Naive thymus-derived CD4-positive, alpha-beta T cell (primary cell): ENCODE data around the gene CKS2. TPM values are rescaled to one million over a fixed set of nuclear protein-coding genes. Genes with fewer than 3 reads are reported as not detected.

ENCODE experiments used
- ATAC-seq: fragments of 150-1000 bp; cut with Tn5 transposase; 2 replicates; pipeline ENCODE4 v1.10.0; 2021; ENCODE audit warnings: mild to moderate bottlenecking, moderate library complexity
- CTCF ChIA-PET: fragments of 350-600 bp; sonication (Branson Sonifier 250); formaldehyde crosslinking; loops from one replicate; lab custom pipeline; 2021; ENCODE audit warnings: antibody characterized with exemption; lab: Charles Lee
- POLR2A ChIA-PET: fragments of 350-600 bp; sonication (Branson Sonifier 250); formaldehyde crosslinking; loops from one replicate; lab custom pipeline; 2021; ENCODE audit warnings: antibody characterized with exemption, inconsistent platforms; lab: Charles Lee
- DNase-seq, 9 donors: peaks; one replicate each; pipeline versions ENCODE4 v3.0.0 to v3.0.0-alpha.2; 2020 to 2022; ENCODE audit warnings: mixed read lengths in 1 of 9
- H3K27ac ChIP-seq: one replicate; pipeline ENCODE4 v1.7.0; 2013; ENCODE audit warnings: mild to moderate bottlenecking, low read depth, low read length, moderate library complexity
- H3K27me3 ChIP-seq, 2 donors: one replicate each; pipeline ENCODE4 v1.7.0; 2013; ENCODE audit warnings: low read length in 2 of 2, mild to moderate bottlenecking in 2 of 2, moderate library complexity in 2 of 2; ENCODE audit not compliant: control insufficient read depth in 2 of 2, insufficient read depth in 2 of 2
- H3K36me3 ChIP-seq, 3 experiments: 1 replicate in 2 of 3; 2 replicates in 1 of 3; pipeline ENCODE4 v1.7.0; 2013; ENCODE audit warnings: low read length in 3 of 3, mild to moderate bottlenecking in 3 of 3, moderate library complexity in 1 of 3; ENCODE audit not compliant: insufficient read depth in 3 of 3, control insufficient read depth in 2 of 3
- H3K4me1 ChIP-seq, 2 donors: one replicate each; pipeline ENCODE4 v1.7.0; 2013; ENCODE audit warnings: low read length in 2 of 2, mild to moderate bottlenecking in 2 of 2, moderate library complexity in 1 of 2; ENCODE audit not compliant: control insufficient read depth in 2 of 2, insufficient read depth in 2 of 2
- H3K4me3 ChIP-seq: 2 replicates; pipeline ENCODE4 v1.7.0; 2013; ENCODE audit warnings: mild to moderate bottlenecking, low read length
- H3K9me3 ChIP-seq, 3 experiments: 1 replicate in 2 of 3; 2 replicates in 1 of 3; pipeline ENCODE4 v1.7.0; 2013; ENCODE audit warnings: low read length in 3 of 3; ENCODE audit not compliant: control insufficient read depth in 2 of 3
- H3K27ac Mint-ChIP-seq, 9 donors: one replicate each; pipeline ENCODE4 v1.8.0; 2020 to 2022; ENCODE audit warnings: mixed read lengths in 9 of 9, mild to moderate bottlenecking in 8 of 9, moderate library complexity in 5 of 9, inconsistent platforms in 2 of 9
- H3K27me3 Mint-ChIP-seq, 5 donors: one replicate each; pipeline ENCODE4 v1.8.0; 2021 to 2022; ENCODE audit warnings: mixed read lengths in 5 of 5, mild to moderate bottlenecking in 1 of 5
- H3K36me3 Mint-ChIP-seq, 5 donors: one replicate each; pipeline ENCODE4 v1.8.0; 2020 to 2022; ENCODE audit warnings: mixed read lengths in 5 of 5, mild to moderate bottlenecking in 3 of 5, inconsistent platforms in 1 of 5
- H3K4me1 Mint-ChIP-seq, 7 donors: one replicate each; pipeline ENCODE4 v1.8.0; 2020 to 2022; ENCODE audit warnings: mixed read lengths in 7 of 7, mild to moderate bottlenecking in 3 of 7, inconsistent platforms in 1 of 7
- H3K4me3 Mint-ChIP-seq, 10 donors: one replicate each; pipeline ENCODE4 v1.8.0; 2020 to 2022; ENCODE audit warnings: mild to moderate bottlenecking in 10 of 10, mixed read lengths in 10 of 10, moderate library complexity in 6 of 10, inconsistent platforms in 2 of 10
- H3K9me3 Mint-ChIP-seq, 11 donors: one replicate each; pipeline ENCODE4 v1.8.0; 2020 to 2022; ENCODE audit warnings: mixed read lengths in 11 of 11, mild to moderate bottlenecking in 4 of 11, inconsistent platforms in 1 of 11, moderate library complexity in 1 of 11
- intact Hi-C, 2 donors: fragments of 100-400 bp; cut with micrococcal nuclease; formaldehyde crosslinking; loops; one replicate each; pipeline ENCODE4 v1.15.1; 2023
- polyA plus RNA-seq, 2 donors: library from polyadenylated mRNA; unstranded; fragments of 300-500 nt; fragmentation: Illumina TruSeq; gene quantifications; one replicate each; pipeline ENCODE4 v1.2.3, GENCODE V29; 2021
- total RNA-seq, 6 experiments: library from RNA in 5 of 6; stranded (reverse) in 5 of 6; gene quantifications; 1 replicate in 5 of 6; 2 replicates in 1 of 6; pipeline ENCODE4 v1.2.3 and lab custom pipeline; 2021 to 2026

CKS2 gene
- total and polyA plus RNA-seq, 7 experiments from 2014 or later: 5.2 to 121 (median 8.0) TPM

- no peak for DNase-seq
- H3K27ac ChIP-seq: no peak overlapping the region
These were observed 51.8 kb downstream of the CKS2 start for GRCh38 chr9:89362647-89363310.

GRCh38 chr9:89363311-89363670, 52.3 kb downstream of the CKS2 start:
- no peak overlapping the region for H3K4me3 Mint-ChIP-seq
- H3K9me3 Mint-ChIP-seq: peaks cover 0 to 6% (median 0%) of the 10 kb centered on the region in 11 donors
- peak overlapping the region in 4 of 9 donors; percentile 28 to 57 (median 34) for H3K27ac Mint-ChIP-seq
- peaks cover 4 to 26% (median 12%) of the 10 kb centered on the region in 7 donors for H3K4me1 Mint-ChIP-seq
- Histone ChIP-seq H3K27ac (no peak overlapping the region), H3K4me1 (no peaks in the 10 kb centered on the region), H3K9me3 (no peaks in the 10 kb centered on the region), H3K36me3 (peaks cover 6 to 56% (median 24%) of the 10 kb centered on the region in 3 experiments), H3K27me3 (no peaks in the 10 kb centered on the region), H3K4me3 (no peak overlapping the region)
- ATAC-seq (no peak), DNase-seq (no peak)
- H3K27me3 Mint-ChIP-seq: no peaks in the 10 kb centered on the region
- intact Hi-C loops: no loop called here
- POLR2A ChIA-PET: no interaction called here
- CTCF ChIA-PET: no interaction called here
- H3K36me3 Mint-ChIP-seq: peaks cover 12 to 31% (median 15%) of the 10 kb centered on the region in 5 donors

More at GRCh38 chr9:89362647-89363310, 51.8 kb downstream of the CKS2 start:
- Mint-ChIP-seq H3K4me3 (no peak overlapping the region), H3K4me1 (peaks cover under 1 to 26% (median 10%) of the 10 kb centered on the region in 7 donors), H3K27ac (peak overlapping the region in 4 of 9 donors; percentile 28 to 69 (median 58)), H3K9me3 (peaks cover 0 to 6% (median 0%) of the 10 kb centered on the region in 11 donors), H3K27me3 (no peaks in the 10 kb centered on the region), H3K36me3 (peaks cover 14 to 33% (median 15%) of the 10 kb centered on the region in 5 donors)
- CTCF ChIA-PET: no interaction called here
- no peaks in the 10 kb centered on the region for H3K27me3 ChIP-seq
- H3K9me3 ChIP-seq: no peaks in the 10 kb centered on the region
- POLR2A ChIA-PET: interaction anchor here (0.6 kb wide), 1 partner anchor 61 kb away, joined by 3 read pairs; no protein-coding TSS in a partner anchor
- no peaks in the 10 kb centered on the region for H3K4me1 ChIP-seq
- intact Hi-C loops: no loop called here
- no peak for ATAC-seq
- no peak overlapping the region for H3K4me3 ChIP-seq
- peaks cover 7 to 61% (median 24%) of the 10 kb centered on the region in 3 experiments for H3K36me3 ChIP-seq

DNA sequence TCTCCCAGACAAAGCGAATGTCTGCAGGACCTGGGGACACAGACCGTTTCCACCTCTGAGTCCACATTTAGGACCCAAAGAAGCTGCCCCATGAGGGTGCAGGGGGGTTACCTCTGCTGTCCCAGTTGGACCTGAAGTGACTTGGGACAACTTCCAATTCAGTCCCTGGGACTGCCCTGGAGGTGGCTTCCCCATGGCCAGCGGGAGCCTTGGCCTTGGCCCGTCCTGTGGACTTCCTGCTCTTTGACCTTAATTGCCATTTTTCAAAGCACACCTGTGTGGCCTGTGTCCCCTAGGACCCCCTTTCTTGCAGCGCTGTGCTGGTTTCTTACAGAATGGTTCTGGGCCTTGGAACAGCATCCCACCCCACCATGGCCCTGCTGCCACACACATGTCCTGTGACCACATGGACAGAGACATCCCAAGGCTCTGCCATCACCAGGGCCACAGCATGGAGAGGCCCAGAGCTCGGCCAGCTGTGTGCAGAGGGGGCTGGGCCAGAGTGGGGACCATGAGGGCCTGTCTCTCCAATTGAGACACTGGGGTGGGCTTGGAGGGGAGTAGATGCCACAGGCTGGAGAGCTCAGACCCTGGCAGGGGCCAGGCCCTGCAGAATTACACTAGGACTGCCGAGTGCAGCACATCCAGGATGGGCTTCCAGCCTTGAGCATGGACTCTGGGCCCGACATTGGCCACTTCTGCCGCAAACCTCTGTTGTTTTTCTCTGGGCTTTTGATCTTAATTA, 53.1 kb downstream of the CKS2 start:
- Histone ChIP-seq H3K4me3 (no peak overlapping the region), H3K27me3 (no peaks in the 10 kb centered on the region), H3K4me1 (no peaks in the 10 kb centered on the region), H3K9me3 (no peaks in the 10 kb centered on the region), H3K27ac (no peak overlapping the region), H3K36me3 (peaks cover 0 to 48% (median 24%) of the 10 kb centered on the region in 3 experiments)
- H3K4me3 Mint-ChIP-seq: no peak overlapping the region
- H3K27ac Mint-ChIP-seq: peak overlapping the region in 6 of 9 donors; percentile 18 to 85 (median 62)
- POLR2A ChIA-PET: no interaction called here
- CTCF ChIA-PET: no interaction called here
- intact Hi-C loops: no loop called here
- H3K9me3 Mint-ChIP-seq: peaks cover 0 to 9% (median 0%) of the 10 kb centered on the region in 11 donors
- H3K4me1 Mint-ChIP-seq: peaks cover 8 to 26% (median 15%) of the 10 kb centered on the region in 7 donors
- H3K27me3 Mint-ChIP-seq: no peaks in the 10 kb centered on the region
- DNase-seq (no peak), ATAC-seq (no peak)
- peaks cover 11 to 24% (median 15%) of the 10 kb centered on the region in 5 donors for H3K36me3 Mint-ChIP-seq

GRCh38 chr9:89364666-89365531, 53.9 kb downstream of the CKS2 start:
- no peak overlapping the region for H3K4me3 ChIP-seq
- no peaks in the 10 kb centered on the region for H3K4me1 ChIP-seq
- H3K27me3 Mint-ChIP-seq: no peaks in the 10 kb centered on the region
- no peak for DNase-seq
- peaks cover 0 to 42% (median 21%) of the 10 kb centered on the region in 3 experiments for H3K36me3 ChIP-seq
- H3K27me3 ChIP-seq: no peaks in the 10 kb centered on the region
- ChIA-PET POLR2A (interaction anchor here (0.6 kb wide), 1 partner anchor 58 kb away, joined by 3 read pairs; no protein-coding TSS in a partner anchor), CTCF (interaction anchor here (0.5 kb wide), 1 partner anchor 186 kb away, joined by 4 read pairs; no protein-coding TSS in a partner anchor)
- H3K9me3 ChIP-seq: no peaks in the 10 kb centered on the region
- peaks cover 9 to 22% (median 15%) of the 10 kb centered on the region in 5 donors for H3K36me3 Mint-ChIP-seq
- H3K4me3 Mint-ChIP-seq: no peak overlapping the region
- peaks cover 8 to 25% (median 13%) of the 10 kb centered on the region in 7 donors for H3K4me1 Mint-ChIP-seq
- intact Hi-C loops: no loop called here
- H3K9me3 Mint-ChIP-seq: peaks cover 0 to 9% (median 0%) of the 10 kb centered on the region in 11 donors
- ATAC-seq: no peak
- peak overlapping the region in 8 of 9 donors; percentile 18 to 85 (median 56) for H3K27ac Mint-ChIP-seq
- no peak overlapping the region for H3K27ac ChIP-seq

DNA sequence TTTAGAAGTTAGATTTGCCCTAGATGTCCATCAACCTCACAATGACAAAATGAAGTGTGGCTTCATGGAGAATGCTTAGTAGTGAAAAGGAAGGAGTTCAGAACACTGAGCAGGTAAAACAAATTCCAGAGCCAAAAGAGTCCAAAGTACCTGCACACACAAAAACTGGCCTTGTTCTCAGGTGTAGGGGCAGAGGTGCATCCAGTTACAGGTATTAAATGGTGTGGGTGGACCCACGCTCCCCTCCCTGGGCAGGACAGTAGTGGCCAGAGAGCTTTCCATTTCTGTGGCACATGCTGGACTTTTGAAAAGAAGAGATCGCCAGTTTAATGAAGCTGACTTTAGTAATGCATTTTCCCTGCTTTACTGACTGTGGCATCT, 54.5 kb downstream of the CKS2 start:
- intact Hi-C loops: no loop called here
- CTCF ChIA-PET: interaction anchor here (0.5 kb wide), 1 partner anchor 185 kb away, joined by 4 read pairs; no protein-coding TSS in a partner anchor
- Histone ChIP-seq H3K4me3 (no peak overlapping the region), H3K9me3 (no peaks in the 10 kb centered on the region), H3K36me3 (peaks cover 0 to 42% (median 16%) of the 10 kb centered on the region in 3 experiments), H3K27ac (no peak overlapping the region), H3K4me1 (no peaks in the 10 kb centered on the region), H3K27me3 (no peaks in the 10 kb centered on the region)
- H3K9me3 Mint-ChIP-seq: peaks cover 0 to 9% (median 0%) of the 10 kb centered on the region in 11 donors
- DNase-seq (no peak), ATAC-seq (no peak)
- POLR2A ChIA-PET: interaction anchor here (0.6 kb wide), 1 partner anchor 57 kb away, joined by 3 read pairs; no protein-coding TSS in a partner anchor
- H3K36me3 Mint-ChIP-seq: peaks cover 7 to 17% (median 13%) of the 10 kb centered on the region in 5 donors
- no peak overlapping the region for H3K4me3 Mint-ChIP-seq
- H3K4me1 Mint-ChIP-seq: peaks cover 7 to 20% (median 10%) of the 10 kb centered on the region in 7 donors
- peak overlapping the region in 8 of 9 donors; percentile 24 to 70 (median 56) for H3K27ac Mint-ChIP-seq
- H3K27me3 Mint-ChIP-seq: no peaks in the 10 kb centered on the region
